WERI-Rb-1 (cell line): ENCODE measurements around the gene PLA2G4F.

Experiments
- DNase-seq: peaks from one replicate; pipeline ENCODE4 v3.0.0-alpha.2; 2020
- H3K27ac ChIP-seq: fragments of 250-450 bp; sonication (Bioruptor Pico); 2 replicates; pipeline ENCODE4 v1.5.1; 2020; ENCODE audit warnings: mild to moderate bottlenecking, moderate library complexity
- H3K27me3 ChIP-seq: fragments of 250-450 bp; sonication (Bioruptor Pico); 2 replicates; pipeline ENCODE4 v1.5.1; 2021; ENCODE audit warnings: mild to moderate bottlenecking, low read depth, moderate library complexity; ENCODE audit not compliant: insufficient read depth, severe bottlenecking
- H3K36me3 ChIP-seq: fragments of 250-450 bp; sonication (Bioruptor Pico); 2 replicates; pipeline ENCODE4 v1.5.1; 2020; ENCODE audit warnings: mild to moderate bottlenecking, moderate library complexity
- H3K4me3 ChIP-seq: 2 replicates; pipeline ENCODE4 v1.5.1; 2011; ENCODE audit warnings: low read depth, mild to moderate bottlenecking, control low read depth, low read length
- H3K9me3 ChIP-seq: fragments of 250-450 bp; sonication (Bioruptor Pico); 2 replicates; pipeline ENCODE4 v1.5.1; 2021; ENCODE audit warnings: mild to moderate bottlenecking, moderate library complexity; ENCODE audit not compliant: severe bottlenecking
- TF ChIP-seq, protein P1 (sequence below): IDR thresholded peaks from 2 replicates; pipeline ENCODE4 v1.5.1; 2011; ENCODE audit warnings: low read depth, mild to moderate bottlenecking, control low read depth, inconsistent platforms, low read length

PLA2G4F gene

DNA sequence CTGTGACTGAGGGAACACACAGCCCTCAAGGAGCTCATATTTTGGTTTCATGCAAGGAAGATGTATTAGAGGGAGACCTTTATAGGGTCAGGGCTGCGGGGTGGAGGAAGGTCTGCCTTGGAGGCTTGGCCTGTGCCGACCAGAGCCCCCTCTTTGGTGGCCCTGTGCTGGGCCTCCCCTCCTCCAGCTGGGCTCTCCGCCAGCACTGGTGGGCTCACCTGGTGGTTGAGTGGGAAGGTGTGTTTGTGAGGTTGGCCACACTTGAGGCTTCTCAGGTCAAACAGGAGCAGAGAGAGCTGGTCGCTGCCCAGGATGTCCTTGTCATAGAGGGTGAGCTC, 2.6 kb downstream of the PLA2G4F start:
- no peaks in the 10 kb centered on the region for H3K9me3 ChIP-seq
- no peaks in the 10 kb centered on the region for H3K36me3 ChIP-seq
- DNase-seq: no peak
- no peak overlapping the region for H3K4me3 ChIP-seq
- H3K27ac ChIP-seq: no peak overlapping the region
- no peaks in the 10 kb centered on the region for H3K27me3 ChIP-seq
- TF ChIP-seq, protein P1, sequence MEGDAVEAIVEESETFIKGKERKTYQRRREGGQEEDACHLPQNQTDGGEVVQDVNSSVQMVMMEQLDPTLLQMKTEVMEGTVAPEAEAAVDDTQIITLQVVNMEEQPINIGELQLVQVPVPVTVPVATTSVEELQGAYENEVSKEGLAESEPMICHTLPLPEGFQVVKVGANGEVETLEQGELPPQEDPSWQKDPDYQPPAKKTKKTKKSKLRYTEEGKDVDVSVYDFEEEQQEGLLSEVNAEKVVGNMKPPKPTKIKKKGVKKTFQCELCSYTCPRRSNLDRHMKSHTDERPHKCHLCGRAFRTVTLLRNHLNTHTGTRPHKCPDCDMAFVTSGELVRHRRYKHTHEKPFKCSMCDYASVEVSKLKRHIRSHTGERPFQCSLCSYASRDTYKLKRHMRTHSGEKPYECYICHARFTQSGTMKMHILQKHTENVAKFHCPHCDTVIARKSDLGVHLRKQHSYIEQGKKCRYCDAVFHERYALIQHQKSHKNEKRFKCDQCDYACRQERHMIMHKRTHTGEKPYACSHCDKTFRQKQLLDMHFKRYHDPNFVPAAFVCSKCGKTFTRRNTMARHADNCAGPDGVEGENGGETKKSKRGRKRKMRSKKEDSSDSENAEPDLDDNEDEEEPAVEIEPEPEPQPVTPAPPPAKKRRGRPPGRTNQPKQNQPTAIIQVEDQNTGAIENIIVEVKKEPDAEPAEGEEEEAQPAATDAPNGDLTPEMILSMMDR: no peak

DNA sequence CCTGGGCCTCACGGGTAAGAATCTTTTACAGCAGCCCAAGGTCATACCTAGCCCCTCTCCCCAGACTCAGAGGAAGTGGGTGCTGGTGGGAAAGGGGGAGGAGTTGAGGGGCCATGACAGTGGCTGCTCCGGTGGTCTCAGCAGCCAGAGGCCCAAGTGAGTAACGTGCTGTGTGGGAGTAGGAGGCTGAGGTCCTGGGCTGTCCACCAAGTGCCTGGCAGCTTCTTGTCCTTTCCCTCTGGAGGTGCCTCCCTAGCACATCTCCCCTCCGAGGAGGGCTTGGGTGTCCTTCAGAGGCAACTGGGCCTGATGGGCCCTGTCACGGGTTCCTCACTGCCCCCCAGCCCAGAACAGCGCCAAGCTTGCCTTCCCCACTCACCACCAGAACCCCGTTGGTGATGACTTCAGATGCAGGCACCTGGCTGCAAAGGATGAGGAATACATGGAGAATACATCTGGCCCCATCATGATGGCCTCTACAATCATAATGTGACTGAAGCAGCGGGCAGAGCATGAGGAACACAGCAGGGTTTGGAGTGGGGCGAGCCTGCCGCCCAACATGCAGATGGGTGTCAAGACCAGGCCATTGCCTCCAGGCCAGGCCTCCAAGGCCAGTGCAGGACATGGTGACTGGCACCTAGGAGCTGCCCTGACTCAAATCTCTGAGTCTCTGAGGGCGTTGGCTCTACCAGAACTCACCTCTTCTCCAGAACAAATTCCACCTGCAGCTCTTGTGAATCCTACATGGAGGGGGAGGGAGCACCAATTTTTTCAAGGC, 3.3 kb downstream of the PLA2G4F start:
- no peak overlapping the region for H3K27ac ChIP-seq
- no peaks in the 10 kb centered on the region for H3K36me3 ChIP-seq
- TF ChIP-seq, protein P1: no peak
- H3K27me3 ChIP-seq: no peaks in the 10 kb centered on the region
- no peak overlapping the region for H3K4me3 ChIP-seq
- no peak for DNase-seq
- H3K9me3 ChIP-seq: no peaks in the 10 kb centered on the region

DNA sequence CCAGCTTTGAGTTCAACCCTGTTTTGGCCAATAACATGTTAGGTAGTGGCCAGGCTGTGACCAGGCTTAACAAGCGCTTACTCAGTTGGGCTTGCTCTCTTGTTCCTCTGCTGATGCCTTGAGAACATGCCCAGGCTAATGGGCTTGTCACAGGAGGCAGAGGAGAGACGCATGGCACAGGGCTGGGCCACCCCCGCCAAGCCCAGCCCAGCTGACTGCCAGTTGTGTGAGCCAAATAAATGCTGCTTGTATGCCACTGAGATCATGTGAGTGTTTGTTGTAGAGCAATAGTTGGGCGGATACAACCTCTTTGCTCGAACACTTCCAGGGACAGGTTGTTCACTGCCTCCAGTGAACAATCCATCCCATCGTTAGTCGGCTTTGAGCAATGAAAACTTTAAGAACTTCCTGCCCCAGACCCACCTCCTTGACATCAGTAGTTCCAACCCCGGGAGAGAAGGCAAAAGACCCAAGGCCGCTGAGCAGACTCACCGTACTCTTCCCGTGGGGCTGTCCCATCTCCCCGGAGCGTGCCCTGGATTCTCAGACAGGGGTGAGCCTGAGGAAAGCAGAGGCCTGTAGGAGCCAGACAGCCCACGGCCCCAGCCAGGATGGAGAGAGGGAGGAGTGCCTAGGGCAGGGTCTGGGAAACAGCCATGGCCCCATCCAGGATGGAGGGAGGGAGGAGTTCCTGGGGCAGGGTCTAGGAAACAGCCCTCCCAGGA, 4.1 kb downstream of the PLA2G4F start:
- no peak overlapping the region for H3K27ac ChIP-seq
- no peak overlapping the region for H3K4me3 ChIP-seq
- no peaks in the 10 kb centered on the region for H3K9me3 ChIP-seq
- no peaks in the 10 kb centered on the region for H3K27me3 ChIP-seq
- TF ChIP-seq, protein P1: no peak
- H3K36me3 ChIP-seq: no peaks in the 10 kb centered on the region
- DNase-seq: no peak

GRCh38 chr15:42151736-42152135, 4.7 kb downstream of the PLA2G4F start:
- Histone ChIP-seq H3K9me3 (no peaks in the 10 kb centered on the region), H3K4me3 (no peak overlapping the region), H3K36me3 (no peaks in the 10 kb centered on the region), H3K27ac (no peak overlapping the region), H3K27me3 (no peaks in the 10 kb centered on the region)
- TF ChIP-seq, protein P1: no peak
- no peak for DNase-seq

DNA sequence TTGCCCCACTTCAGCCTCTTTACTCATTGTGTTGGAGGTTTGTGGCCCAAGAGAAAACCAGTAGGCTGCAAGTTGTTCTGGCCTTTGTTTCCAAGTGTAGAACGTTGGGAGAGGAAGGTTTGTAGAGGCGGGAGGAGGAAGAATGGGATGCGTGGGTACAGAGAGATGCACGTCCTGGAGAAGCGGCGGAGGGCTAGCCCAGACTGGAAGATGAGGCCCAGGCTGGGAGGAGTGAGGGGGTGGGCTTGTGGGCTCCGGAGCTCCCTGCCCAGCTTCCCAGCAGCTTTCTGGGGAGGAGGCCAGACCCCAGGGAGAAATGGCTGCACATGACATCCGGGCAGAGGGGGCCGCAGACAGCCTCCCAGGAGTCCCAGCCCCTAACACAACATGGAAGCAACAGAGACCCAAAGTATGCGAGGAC, 5.3 kb downstream of the PLA2G4F start:
- TF ChIP-seq, protein P1: no peak
- no peaks in the 10 kb centered on the region for H3K36me3 ChIP-seq
- no peaks in the 10 kb centered on the region for H3K9me3 ChIP-seq
- H3K4me3 ChIP-seq: no peak overlapping the region
- no peak for DNase-seq
- H3K27ac ChIP-seq: no peak overlapping the region
- H3K27me3 ChIP-seq: no peaks in the 10 kb centered on the region
